Endothelial cell of coronary artery (primary cell): ENCODE data around the gene NUDT4B. TPM values are rescaled to one million over a fixed set of nuclear protein-coding genes. Genes with fewer than 3 reads are reported as not detected.

Source experiments
- total RNA-seq: library from RNA; depleted of rRNA; stranded (reverse); fragments of >200 nt; gene quantifications from 2 replicates; pipeline ENCODE4 v1.2.3, GENCODE V29; 2014

NUDT4B gene
- total RNA-seq, result 8.1 and 15.3 TPM in 2 replicates

GRCh38 chr1:148748563-148749334 is at the start of gene NUDT4B:
TSS of gene NUDT4B (plus strand) at chr1:148748774. CDS start at chr1:148748953, 179 bp downstream.

Other genes starting within 250 kb of the NUDT4B start
- gene NBPF14, start 152.8 kb upstream of the NUDT4B start, total RNA-seq, result 12.1 and 14.3 TPM in 2 replicates
- 10.3 and 42.2 TPM in 2 replicates for gene PDE4DIP, start 95.7 kb downstream of the NUDT4B start, total RNA-seq